Vagina (tissue), 2 donors: ENCODE measurements around the gene SDHAF3.

ENCODE experiments used
- POLR2AphosphoS5 ChIP-seq, 2 donors: sonication (generic); formaldehyde crosslinking; IDR thresholded peaks; one replicate each; pipeline ENCODE4 v1.9.0; 2017; ENCODE audit warnings: antibody characterized with exemption in 2 of 2, mild to moderate bottlenecking in 2 of 2, low read depth in 1 of 2; ENCODE audit not compliant: insufficient read depth in 1 of 2
- TF ChIP-seq, protein P1 (sequence below), 3 experiments: fragments of 450-650 bp in 2 of 3; fragments of 200-600 bp in 1 of 3; sonication (generic) in 1 of 3; IDR thresholded peaks; one replicate each; pipeline ENCODE4 v1.5.1; 2017 to 2019; ENCODE audit warnings: antibody characterized with exemption in 3 of 3, mild to moderate bottlenecking in 2 of 3, moderate library complexity in 2 of 3

GRCh38 chr7:97089771-97090170, 27.7 kb upstream of the SDHAF3 start:
- TF ChIP-seq, protein P1, sequence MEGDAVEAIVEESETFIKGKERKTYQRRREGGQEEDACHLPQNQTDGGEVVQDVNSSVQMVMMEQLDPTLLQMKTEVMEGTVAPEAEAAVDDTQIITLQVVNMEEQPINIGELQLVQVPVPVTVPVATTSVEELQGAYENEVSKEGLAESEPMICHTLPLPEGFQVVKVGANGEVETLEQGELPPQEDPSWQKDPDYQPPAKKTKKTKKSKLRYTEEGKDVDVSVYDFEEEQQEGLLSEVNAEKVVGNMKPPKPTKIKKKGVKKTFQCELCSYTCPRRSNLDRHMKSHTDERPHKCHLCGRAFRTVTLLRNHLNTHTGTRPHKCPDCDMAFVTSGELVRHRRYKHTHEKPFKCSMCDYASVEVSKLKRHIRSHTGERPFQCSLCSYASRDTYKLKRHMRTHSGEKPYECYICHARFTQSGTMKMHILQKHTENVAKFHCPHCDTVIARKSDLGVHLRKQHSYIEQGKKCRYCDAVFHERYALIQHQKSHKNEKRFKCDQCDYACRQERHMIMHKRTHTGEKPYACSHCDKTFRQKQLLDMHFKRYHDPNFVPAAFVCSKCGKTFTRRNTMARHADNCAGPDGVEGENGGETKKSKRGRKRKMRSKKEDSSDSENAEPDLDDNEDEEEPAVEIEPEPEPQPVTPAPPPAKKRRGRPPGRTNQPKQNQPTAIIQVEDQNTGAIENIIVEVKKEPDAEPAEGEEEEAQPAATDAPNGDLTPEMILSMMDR (IDR thresholded peaks at IDR 0.05) = no peak
- TF ChIP-seq POLR2AphosphoS5 (IDR thresholded peaks at IDR 0.05; ENCODE audit: insufficient read depth in 1 of 2, low read depth in 1 of 2) = no peak
